HEK293 (cell line): ENCODE measurements around the gene UGGT1.

Source experiments
- CTCF ChIP-seq: fragments of 450-650 bp; formaldehyde crosslinking; IDR thresholded peaks from 2 replicates; pipeline ENCODE4 v1.5.1; 2016; ENCODE audit warnings: missing biosample characterization, missing genetic modification characterization
- SP2 ChIP-seq: fragments of 450-650 bp; formaldehyde crosslinking; IDR thresholded peaks from 2 replicates; pipeline ENCODE4 v1.5.1; 2016; ENCODE audit warnings: missing biosample characterization, missing genetic modification characterization
- ZBTB11 ChIP-seq: fragments of 450-650 bp; formaldehyde crosslinking; conservative IDR thresholded peaks from 2 replicates; pipeline ENCODE4 v1.5.1; 2016; ENCODE audit warnings: low read depth, missing biosample characterization, missing genetic modification characterization
- ZBTB21 ChIP-seq: fragments of 450-650 bp; formaldehyde crosslinking; IDR thresholded peaks from 2 replicates; pipeline ENCODE4 v1.5.1; 2017; ENCODE audit warnings: missing biosample characterization, missing genetic modification characterization
- ZNF510 ChIP-seq: fragments of 450-650 bp; formaldehyde crosslinking; IDR thresholded peaks from 2 replicates; pipeline ENCODE4 v1.5.1; 2018; ENCODE audit warnings: mild to moderate bottlenecking, missing genetic modification characterization, missing biosample characterization; ENCODE audit not compliant: insufficient replicate concordance

- TF ChIP-seq ZNF510 (tag by site-specific recombination) (no peak), SP2 (tag by site-specific recombination) (no peak), ZBTB11 (tag by site-specific recombination) (no peak), CTCF (tag by site-specific recombination) (no peak), ZBTB21 (tag by site-specific recombination) (no peak)
Observed at GRCh38 chr2:128217671-128218070, 126.7 kb downstream of the UGGT1 start.
